ENCODE data around the gene FERD3L.

The FERD3L gene

GRCh38 chr7:19116121-19117090, 28.8 kb downstream of the FERD3L start:
- no peak for DNase-seq

GRCh38 chr7:19114551-19114855, 30.7 kb downstream of the FERD3L start:
- no peak for DNase-seq

GRCh38 chr7:19113855-19114550, 31.2 kb downstream of the FERD3L start:
- no peak for DNase-seq

- no peak for DNase-seq
Observed at GRCh38 chr7:19113002-19113350, 32.2 kb downstream of the FERD3L start.

- no peak for DNase-seq
Observed at GRCh38 chr7:19112274-19113001, 32.8 kb downstream of the FERD3L start.

GRCh38 chr7:19111474-19112273, 33.5 kb downstream of the FERD3L start:
- DNase-seq, result no peak

GRCh38 chr7:19110776-19111175, 34.4 kb downstream of the FERD3L start:
- DNase-seq, result no peak

- no peak for DNase-seq
Observed at GRCh38 chr7:19110026-19110730, 35.0 kb downstream of the FERD3L start.

- no peak for DNase-seq
Observed at GRCh38 chr7:19109000-19109946, 35.9 kb downstream of the FERD3L start.

GRCh38 chr7:19107356-19108146, 37.7 kb downstream of the FERD3L start:
- DNase-seq, result no peak

GRCh38 chr7:19107081-19107355, 38.2 kb downstream of the FERD3L start:
- DNase-seq, result no peak

- no peak for DNase-seq
Observed at GRCh38 chr7:19106241-19107080, 38.8 kb downstream of the FERD3L start.

- no peak for DNase-seq
Observed at GRCh38 chr7:19105546-19105945, 39.7 kb downstream of the FERD3L start.

- DNase-seq, result no peak
Observed at GRCh38 chr7:19104811-19105210, 40.4 kb downstream of the FERD3L start.

- no peak for DNase-seq
Observed at GRCh38 chr7:19102884-19103283, 42.3 kb downstream of the FERD3L start.

- DNase-seq, result no peak
Observed at GRCh38 chr7:19101909-19102308, 43.3 kb downstream of the FERD3L start.

- no peak for DNase-seq
Observed at GRCh38 chr7:19101472-19101871, 43.7 kb downstream of the FERD3L start.

- DNase-seq, result no peak
Observed at GRCh38 chr7:19099924-19100323, 45.3 kb downstream of the FERD3L start.

GRCh38 chr7:19099194-19099593, 46.0 kb downstream of the FERD3L start:
- DNase-seq, result no peak
